H1 (cell line): ENCODE measurements around the gene CHMP5. TPM values are rescaled to one million over a fixed set of nuclear protein-coding genes. Genes with fewer than 3 reads are reported as not detected.

ENCODE experiments used
- CEBPB ChIP-seq: IDR thresholded peaks from 2 replicates; pipeline ENCODE4 v1.6.1; 2012; ENCODE audit warnings: low read depth, low read length
- TAF7 ChIP-seq: optimal IDR thresholded peaks from 2 replicates; pipeline ENCODE3; 2011; ENCODE audit warnings: low read depth, mild to moderate bottlenecking, inconsistent platforms, low read length, moderate library complexity, borderline replicate concordance
- TEAD4 ChIP-seq: IDR thresholded peaks from 2 replicates; pipeline ENCODE4 v1.6.1; 2012; ENCODE audit warnings: low read depth, low read length, inconsistent platforms, mixed read lengths
- ZNF274 ChIP-seq: IDR thresholded peaks from 2 replicates; pipeline ENCODE4 v1.7.0; 2012; ENCODE audit warnings: low read length, borderline replicate concordance; ENCODE audit errors: extremely low read depth
- polyA plus RNA-seq, 7 experiments: library from polyadenylated mRNA; depleted of rRNA in 3 of 7; stranded (reverse) in 5 of 7; unstranded in 2 of 7; fragments of >200 nt in 5 of 7; fragments of 200-250 nt in 2 of 7; gene quantifications; 1 replicate in 5 of 7; 2 replicates in 1 of 7; 4 replicates in 1 of 7; pipeline versions ENCODE4 v1.2.1 to v1.2.3, GENCODE V29; 2011 to 2013; ENCODE audit warnings: missing spikeins in 2 of 7, mixed read lengths in 2 of 7
- total RNA-seq: library from RNA; stranded (reverse); fragmentation: NEBNext Ultra II Directional; extraction: Animal tissue kit (Norgen Biotek cat#: 25700); gene quantifications from 2 replicates; pipeline ENCODE4 v1.2.1, GENCODE V29; 2021
- TF ChIP-seq, protein P1 (sequence below): fragments of 300-600 bp; sonication (generic); IDR thresholded peaks from 2 replicates; pipeline ENCODE4 v1.7.1; 2012; ENCODE audit warnings: low read length, moderate library complexity, mild to moderate bottlenecking, inconsistent platforms; ENCODE audit not compliant: insufficient replicate concordance
- TF ChIP-seq, protein P2 (sequence below): IDR thresholded peaks from 2 replicates; pipeline ENCODE4 v1.6.1; 2012; ENCODE audit warnings: low read length, inconsistent platforms

CHMP5 gene
- total and polyA plus RNA-seq, 2 of the 8 experiments (the other 6 are each of a cell fraction or from before 2014, with no cell fraction given), result 25.0 to 47.3 TPM

DNA sequence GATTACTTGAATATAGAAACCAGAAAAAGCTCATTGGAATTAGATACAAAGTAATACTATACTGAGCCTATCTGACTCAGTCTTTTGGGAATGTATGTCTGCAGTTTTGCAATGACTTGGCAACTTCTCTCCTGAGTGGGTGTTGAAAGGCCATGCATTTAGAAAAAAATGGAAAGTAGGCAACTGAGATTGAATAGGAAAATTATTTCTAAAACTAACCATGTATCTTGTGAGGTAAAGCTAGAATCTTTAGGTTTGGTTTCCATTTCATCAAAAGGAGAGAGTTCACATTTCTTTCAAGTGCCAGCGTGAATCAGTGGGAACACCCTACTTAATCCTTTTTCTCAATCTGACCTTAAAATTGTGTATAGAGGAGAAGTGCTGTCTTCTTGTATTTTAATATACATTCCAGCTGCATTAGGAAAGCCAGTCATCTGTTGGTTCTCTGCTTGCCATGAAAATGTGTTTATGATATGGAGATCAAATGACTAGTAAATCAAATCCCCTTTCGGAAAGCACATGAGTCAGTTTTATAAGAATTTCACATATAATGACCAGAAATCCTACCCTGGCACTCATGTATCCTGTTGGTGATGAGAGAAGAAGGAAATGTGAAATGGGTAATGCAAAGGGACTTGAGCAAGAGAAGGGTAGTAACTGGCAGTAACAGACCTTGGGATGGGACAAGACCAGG is 55.9 kb downstream of the CHMP5 start (continued):
- TF ChIP-seq, protein P1, sequence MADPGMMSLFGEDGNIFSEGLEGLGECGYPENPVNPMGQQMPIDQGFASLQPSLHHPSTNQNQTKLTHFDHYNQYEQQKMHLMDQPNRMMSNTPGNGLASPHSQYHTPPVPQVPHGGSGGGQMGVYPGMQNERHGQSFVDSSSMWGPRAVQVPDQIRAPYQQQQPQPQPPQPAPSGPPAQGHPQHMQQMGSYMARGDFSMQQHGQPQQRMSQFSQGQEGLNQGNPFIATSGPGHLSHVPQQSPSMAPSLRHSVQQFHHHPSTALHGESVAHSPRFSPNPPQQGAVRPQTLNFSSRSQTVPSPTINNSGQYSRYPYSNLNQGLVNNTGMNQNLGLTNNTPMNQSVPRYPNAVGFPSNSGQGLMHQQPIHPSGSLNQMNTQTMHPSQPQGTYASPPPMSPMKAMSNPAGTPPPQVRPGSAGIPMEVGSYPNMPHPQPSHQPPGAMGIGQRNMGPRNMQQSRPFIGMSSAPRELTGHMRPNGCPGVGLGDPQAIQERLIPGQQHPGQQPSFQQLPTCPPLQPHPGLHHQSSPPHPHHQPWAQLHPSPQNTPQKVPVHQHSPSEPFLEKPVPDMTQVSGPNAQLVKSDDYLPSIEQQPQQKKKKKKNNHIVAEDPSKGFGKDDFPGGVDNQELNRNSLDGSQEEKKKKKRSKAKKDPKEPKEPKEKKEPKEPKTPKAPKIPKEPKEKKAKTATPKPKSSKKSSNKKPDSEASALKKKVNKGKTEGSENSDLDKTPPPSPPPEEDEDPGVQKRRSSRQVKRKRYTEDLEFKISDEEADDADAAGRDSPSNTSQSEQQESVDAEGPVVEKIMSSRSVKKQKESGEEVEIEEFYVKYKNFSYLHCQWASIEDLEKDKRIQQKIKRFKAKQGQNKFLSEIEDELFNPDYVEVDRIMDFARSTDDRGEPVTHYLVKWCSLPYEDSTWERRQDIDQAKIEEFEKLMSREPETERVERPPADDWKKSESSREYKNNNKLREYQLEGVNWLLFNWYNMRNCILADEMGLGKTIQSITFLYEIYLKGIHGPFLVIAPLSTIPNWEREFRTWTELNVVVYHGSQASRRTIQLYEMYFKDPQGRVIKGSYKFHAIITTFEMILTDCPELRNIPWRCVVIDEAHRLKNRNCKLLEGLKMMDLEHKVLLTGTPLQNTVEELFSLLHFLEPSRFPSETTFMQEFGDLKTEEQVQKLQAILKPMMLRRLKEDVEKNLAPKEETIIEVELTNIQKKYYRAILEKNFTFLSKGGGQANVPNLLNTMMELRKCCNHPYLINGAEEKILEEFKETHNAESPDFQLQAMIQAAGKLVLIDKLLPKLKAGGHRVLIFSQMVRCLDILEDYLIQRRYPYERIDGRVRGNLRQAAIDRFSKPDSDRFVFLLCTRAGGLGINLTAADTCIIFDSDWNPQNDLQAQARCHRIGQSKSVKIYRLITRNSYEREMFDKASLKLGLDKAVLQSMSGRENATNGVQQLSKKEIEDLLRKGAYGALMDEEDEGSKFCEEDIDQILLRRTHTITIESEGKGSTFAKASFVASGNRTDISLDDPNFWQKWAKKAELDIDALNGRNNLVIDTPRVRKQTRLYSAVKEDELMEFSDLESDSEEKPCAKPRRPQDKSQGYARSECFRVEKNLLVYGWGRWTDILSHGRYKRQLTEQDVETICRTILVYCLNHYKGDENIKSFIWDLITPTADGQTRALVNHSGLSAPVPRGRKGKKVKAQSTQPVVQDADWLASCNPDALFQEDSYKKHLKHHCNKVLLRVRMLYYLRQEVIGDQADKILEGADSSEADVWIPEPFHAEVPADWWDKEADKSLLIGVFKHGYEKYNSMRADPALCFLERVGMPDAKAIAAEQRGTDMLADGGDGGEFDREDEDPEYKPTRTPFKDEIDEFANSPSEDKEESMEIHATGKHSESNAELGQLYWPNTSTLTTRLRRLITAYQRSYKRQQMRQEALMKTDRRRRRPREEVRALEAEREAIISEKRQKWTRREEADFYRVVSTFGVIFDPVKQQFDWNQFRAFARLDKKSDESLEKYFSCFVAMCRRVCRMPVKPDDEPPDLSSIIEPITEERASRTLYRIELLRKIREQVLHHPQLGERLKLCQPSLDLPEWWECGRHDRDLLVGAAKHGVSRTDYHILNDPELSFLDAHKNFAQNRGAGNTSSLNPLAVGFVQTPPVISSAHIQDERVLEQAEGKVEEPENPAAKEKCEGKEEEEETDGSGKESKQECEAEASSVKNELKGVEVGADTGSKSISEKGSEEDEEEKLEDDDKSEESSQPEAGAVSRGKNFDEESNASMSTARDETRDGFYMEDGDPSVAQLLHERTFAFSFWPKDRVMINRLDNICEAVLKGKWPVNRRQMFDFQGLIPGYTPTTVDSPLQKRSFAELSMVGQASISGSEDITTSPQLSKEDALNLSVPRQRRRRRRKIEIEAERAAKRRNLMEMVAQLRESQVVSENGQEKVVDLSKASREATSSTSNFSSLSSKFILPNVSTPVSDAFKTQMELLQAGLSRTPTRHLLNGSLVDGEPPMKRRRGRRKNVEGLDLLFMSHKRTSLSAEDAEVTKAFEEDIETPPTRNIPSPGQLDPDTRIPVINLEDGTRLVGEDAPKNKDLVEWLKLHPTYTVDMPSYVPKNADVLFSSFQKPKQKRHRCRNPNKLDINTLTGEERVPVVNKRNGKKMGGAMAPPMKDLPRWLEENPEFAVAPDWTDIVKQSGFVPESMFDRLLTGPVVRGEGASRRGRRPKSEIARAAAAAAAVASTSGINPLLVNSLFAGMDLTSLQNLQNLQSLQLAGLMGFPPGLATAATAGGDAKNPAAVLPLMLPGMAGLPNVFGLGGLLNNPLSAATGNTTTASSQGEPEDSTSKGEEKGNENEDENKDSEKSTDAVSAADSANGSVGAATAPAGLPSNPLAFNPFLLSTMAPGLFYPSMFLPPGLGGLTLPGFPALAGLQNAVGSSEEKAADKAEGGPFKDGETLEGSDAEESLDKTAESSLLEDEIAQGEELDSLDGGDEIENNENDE, result no peak
- TF ChIP-seq TEAD4, result no peak
- TF ChIP-seq, protein P2, sequence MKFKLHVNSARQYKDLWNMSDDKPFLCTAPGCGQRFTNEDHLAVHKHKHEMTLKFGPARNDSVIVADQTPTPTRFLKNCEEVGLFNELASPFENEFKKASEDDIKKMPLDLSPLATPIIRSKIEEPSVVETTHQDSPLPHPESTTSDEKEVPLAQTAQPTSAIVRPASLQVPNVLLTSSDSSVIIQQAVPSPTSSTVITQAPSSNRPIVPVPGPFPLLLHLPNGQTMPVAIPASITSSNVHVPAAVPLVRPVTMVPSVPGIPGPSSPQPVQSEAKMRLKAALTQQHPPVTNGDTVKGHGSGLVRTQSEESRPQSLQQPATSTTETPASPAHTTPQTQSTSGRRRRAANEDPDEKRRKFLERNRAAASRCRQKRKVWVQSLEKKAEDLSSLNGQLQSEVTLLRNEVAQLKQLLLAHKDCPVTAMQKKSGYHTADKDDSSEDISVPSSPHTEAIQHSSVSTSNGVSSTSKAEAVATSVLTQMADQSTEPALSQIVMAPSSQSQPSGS, result no peak
- TF ChIP-seq CEBPB, result no peak
- TF ChIP-seq ZNF274, result no peak
- no peak for TF ChIP-seq TAF7
